HepG2 (cell line): Measurements from ENCODE around the gene DGKG. TPM values are rescaled to one million over a fixed set of nuclear protein-coding genes. Genes with fewer than 3 reads are reported as not detected.

ENCODE experiments used
- HCFC1 ChIP-seq: fragments of 150-350 bp; IDR thresholded peaks from 2 replicates; pipeline ENCODE4 v1.6.1; 2014; ENCODE audit warnings: low read depth, low read length
- IRX3 ChIP-seq: sonication (generic); formaldehyde crosslinking; IDR thresholded peaks from 2 replicates; pipeline ENCODE4 v1.8.1; 2023; ENCODE audit warnings: mild to moderate bottlenecking, low read depth, missing genetic modification reagents, borderline replicate concordance
- PRDM15 ChIP-seq: sonication (generic); formaldehyde crosslinking; IDR thresholded peaks from 2 replicates; pipeline ENCODE4 v1.4.0; 2020; ENCODE audit warnings: missing genetic modification reagents
- SUZ12 ChIP-seq: fragments of 150-350 bp; IDR thresholded peaks from 2 replicates; pipeline ENCODE4 v1.6.1; 2014; ENCODE audit warnings: low read depth, low read length
- ZNF230 ChIP-seq: sonication (generic); formaldehyde crosslinking; IDR thresholded peaks from 2 replicates; pipeline ENCODE4 v1.4.0; 2020; ENCODE audit warnings: mild to moderate bottlenecking, missing genetic modification reagents
- ZSCAN12 ChIP-seq: sonication (generic); formaldehyde crosslinking; IDR thresholded peaks from 2 replicates; pipeline ENCODE4 v1.9.0; 2021; ENCODE audit warnings: mild to moderate bottlenecking, missing genetic modification reagents
- polyA plus RNA-seq, 8 experiments: library from polyadenylated mRNA; depleted of rRNA in 3 of 8; stranded (reverse) in 7 of 8; unstranded in 1 of 8; fragments of >200 nt; fragmentation: Illumina TruSeq in 4 of 8; extraction: Trizol in 4 of 8; gene quantifications; 2 replicates each; pipeline versions ENCODE4 v1.2.1 to v1.2.3, GENCODE V29; 2011 to 2016; ENCODE audit warnings: low read depth in 4 of 8, missing spikeins in 1 of 8, mixed read lengths in 1 of 8; ENCODE audit not compliant: insufficient read depth in 1 of 8
- total RNA-seq, 5 experiments: library from RNA; depleted of rRNA; stranded (reverse); fragments of >200 nt; fragmentation: Illumina TruSeq; extraction: Trizol; gene quantifications; 2 replicates each; pipeline ENCODE4 v1.2.3, GENCODE V29; 2016; ENCODE audit warnings: low read depth in 1 of 5
- TF ChIP-seq, protein P1 (sequence below): sonication (generic); formaldehyde crosslinking; conservative IDR thresholded peaks from 2 replicates; pipeline ENCODE4 v1.8.0; 2022; ENCODE audit warnings: low read depth, missing genetic modification reagents
- TF ChIP-seq, protein P2 (sequence below): sonication (generic); formaldehyde crosslinking; IDR thresholded peaks from 2 replicates; pipeline ENCODE4 v1.9.0; 2021; ENCODE audit warnings: missing genetic modification reagents, borderline replicate concordance

DGKG gene
- total and polyA plus RNA-seq, 2 of the 13 experiments (the other 11 are each of a cell fraction or from before 2014, with no cell fraction given): 3.8 to 6.2 TPM

DNA sequence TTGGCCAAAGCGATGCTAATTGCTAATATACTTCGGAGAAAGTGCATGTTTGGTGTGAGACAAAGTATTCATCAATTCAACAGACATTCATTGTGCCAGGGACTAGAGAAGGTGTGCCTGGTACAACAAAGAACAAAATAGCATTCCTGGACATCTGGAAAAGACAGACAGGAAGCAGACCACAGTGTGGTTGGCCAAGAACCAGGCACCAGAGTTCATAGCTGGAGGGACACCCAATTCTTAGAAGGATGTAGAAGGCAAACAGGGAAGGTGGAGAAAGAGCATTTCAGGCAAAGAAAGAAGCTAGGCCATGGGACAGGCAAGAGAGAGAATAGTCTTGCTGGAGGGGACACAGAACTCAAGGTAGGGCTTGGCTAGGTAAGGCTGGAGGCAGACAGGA, 147.4 kb downstream of the DGKG start (continued):
- TF ChIP-seq ZNF230 (CRISPR knock-in tag) (no peak), PRDM15 (no peak), HCFC1 (no peak), IRX3 (CRISPR knock-in tag) (no peak), ZSCAN12 (CRISPR knock-in tag) (no peak), SUZ12 (no peak)
- TF ChIP-seq, protein P1, sequence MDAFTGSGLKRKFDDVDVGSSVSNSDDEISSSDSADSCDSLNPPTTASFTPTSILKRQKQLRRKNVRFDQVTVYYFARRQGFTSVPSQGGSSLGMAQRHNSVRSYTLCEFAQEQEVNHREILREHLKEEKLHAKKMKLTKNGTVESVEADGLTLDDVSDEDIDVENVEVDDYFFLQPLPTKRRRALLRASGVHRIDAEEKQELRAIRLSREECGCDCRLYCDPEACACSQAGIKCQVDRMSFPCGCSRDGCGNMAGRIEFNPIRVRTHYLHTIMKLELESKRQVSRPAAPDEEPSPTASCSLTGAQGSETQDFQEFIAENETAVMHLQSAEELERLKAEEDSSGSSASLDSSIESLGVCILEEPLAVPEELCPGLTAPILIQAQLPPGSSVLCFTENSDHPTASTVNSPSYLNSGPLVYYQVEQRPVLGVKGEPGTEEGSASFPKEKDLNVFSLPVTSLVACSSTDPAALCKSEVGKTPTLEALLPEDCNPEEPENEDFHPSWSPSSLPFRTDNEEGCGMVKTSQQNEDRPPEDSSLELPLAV (CRISPR knock-in tag): no peak
- TF ChIP-seq, protein P2, sequence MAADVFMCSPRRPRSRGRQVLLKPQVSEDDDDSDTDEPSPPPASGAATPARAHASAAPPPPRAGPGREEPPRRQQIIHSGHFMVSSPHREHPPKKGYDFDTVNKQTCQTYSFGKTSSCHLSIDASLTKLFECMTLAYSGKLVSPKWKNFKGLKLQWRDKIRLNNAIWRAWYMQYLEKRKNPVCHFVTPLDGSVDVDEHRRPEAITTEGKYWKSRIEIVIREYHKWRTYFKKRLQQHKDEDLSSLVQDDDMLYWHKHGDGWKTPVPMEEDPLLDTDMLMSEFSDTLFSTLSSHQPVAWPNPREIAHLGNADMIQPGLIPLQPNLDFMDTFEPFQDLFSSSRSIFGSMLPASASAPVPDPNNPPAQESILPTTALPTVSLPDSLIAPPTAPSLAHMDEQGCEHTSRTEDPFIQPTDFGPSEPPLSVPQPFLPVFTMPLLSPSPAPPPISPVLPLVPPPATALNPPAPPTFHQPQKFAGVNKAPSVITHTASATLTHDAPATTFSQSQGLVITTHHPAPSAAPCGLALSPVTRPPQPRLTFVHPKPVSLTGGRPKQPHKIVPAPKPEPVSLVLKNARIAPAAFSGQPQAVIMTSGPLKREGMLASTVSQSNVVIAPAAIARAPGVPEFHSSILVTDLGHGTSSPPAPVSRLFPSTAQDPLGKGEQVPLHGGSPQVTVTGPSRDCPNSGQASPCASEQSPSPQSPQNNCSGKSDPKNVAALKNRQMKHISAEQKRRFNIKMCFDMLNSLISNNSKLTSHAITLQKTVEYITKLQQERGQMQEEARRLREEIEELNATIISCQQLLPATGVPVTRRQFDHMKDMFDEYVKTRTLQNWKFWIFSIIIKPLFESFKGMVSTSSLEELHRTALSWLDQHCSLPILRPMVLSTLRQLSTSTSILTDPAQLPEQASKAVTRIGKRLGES (CRISPR knock-in tag): no peak
